MM.1S (cell line): ENCODE measurements around the gene MGARP.
"Not testable (repeated sequence)": the region's sequence is repeated elsewhere in the genome, so short reads cannot be mapped to it uniquely, and the experiment has no call there.

ENCODE experiments used
- DNase-seq: peaks from one replicate; pipeline ENCODE4 v3.0.0-alpha.2; 2015
- H2AFZ ChIP-seq: fragments of 300-600 bp; sonication (generic); 2 replicates; pipeline ENCODE4 v1.6.0; 2016; ENCODE audit warnings: antibody characterized with exemption, low read length
- H3F3A ChIP-seq: fragments of 300-600 bp; sonication (generic); 2 replicates; pipeline ENCODE4 v1.6.1; 2016; ENCODE audit warnings: mild to moderate bottlenecking, antibody characterized with exemption, low read length, moderate library complexity, mixed read lengths; ENCODE audit not compliant: insufficient read depth
- H3K27ac ChIP-seq: fragments of 300-600 bp; sonication (generic); 2 replicates; pipeline ENCODE4 v1.5.1; 2016; ENCODE audit warnings: mild to moderate bottlenecking, low read length
- H3K27me3 ChIP-seq: fragments of 300-600 bp; sonication (generic); replicated peaks from 2 replicates; pipeline ENCODE4 v1.6.0; 2016; ENCODE audit warnings: low read length; ENCODE audit not compliant: insufficient read depth
- H3K36me3 ChIP-seq: fragments of 300-600 bp; sonication (generic); replicated peaks from 2 replicates; pipeline ENCODE4 v1.6.1; 2016; ENCODE audit warnings: mild to moderate bottlenecking, low read length, mixed read lengths; ENCODE audit not compliant: insufficient read depth
- H3K4me1 ChIP-seq: fragments of 300-600 bp; sonication (generic); 2 replicates; pipeline ENCODE4 v1.6.1; 2016; ENCODE audit warnings: low read length, mixed read lengths
- H3K4me2 ChIP-seq: fragments of 300-600 bp; sonication (generic); 2 replicates; pipeline ENCODE4 v1.6.0; 2016; ENCODE audit warnings: low read depth, low read length
- H3K4me3 ChIP-seq: fragments of 300-600 bp; sonication (generic); 2 replicates; pipeline ENCODE4 v1.5.1; 2016; ENCODE audit warnings: low read length, mixed read lengths
- H3K79me2 ChIP-seq: fragments of 300-600 bp; sonication (generic); 2 replicates; pipeline ENCODE4 v1.6.1; 2016; ENCODE audit warnings: mixed run types, low read length, mixed read lengths
- H3K9ac ChIP-seq: fragments of 300-600 bp; sonication (generic); 2 replicates; pipeline ENCODE4 v1.6.1; 2016; ENCODE audit warnings: low read length, mixed read lengths
- H3K9me2 ChIP-seq: fragments of 300-600 bp; sonication (generic); replicated peaks from 2 replicates; pipeline ENCODE4 v1.6.1; 2016; ENCODE audit warnings: mild to moderate bottlenecking, low read length, mixed read lengths; ENCODE audit not compliant: insufficient read depth
- H3K9me3 ChIP-seq: fragments of 300-600 bp; sonication (generic); replicated peaks from 2 replicates; pipeline ENCODE4 v1.6.1; 2016; ENCODE audit warnings: mild to moderate bottlenecking, low read length, mixed read lengths; ENCODE audit not compliant: insufficient read depth
- H4K20me1 ChIP-seq: fragments of 300-600 bp; sonication (generic); 2 replicates; pipeline ENCODE4 v1.6.1; 2016; ENCODE audit warnings: mild to moderate bottlenecking, low read length, moderate library complexity, mixed read lengths; ENCODE audit not compliant: insufficient read depth
- EZH2 ChIP-seq: fragments of 300-600 bp; sonication (generic); optimal IDR thresholded peaks from 2 replicates; pipeline ENCODE3; 2017; ENCODE audit warnings: low read depth, mild to moderate bottlenecking, antibody characterized with exemption, low read length, mixed read lengths
- EZH2phosphoT487 ChIP-seq: fragments of 300-600 bp; sonication (generic); IDR thresholded peaks from 2 replicates; pipeline ENCODE4 v1.6.1; 2018; ENCODE audit warnings: antibody characterized with exemption, low read length
- TF ChIP-seq, protein P1 (sequence below): fragments of 300-600 bp; sonication (generic); IDR thresholded peaks from 2 replicates; pipeline ENCODE4 v1.5.1; 2016; ENCODE audit warnings: antibody characterized with exemption, low read length, mixed read lengths

Gene MGARP

GRCh38 chr4:139279760-139280620 is at the start of gene MGARP:
Gene MGARP (minus strand): TSS chr4:139280225. CDS start chr4:139280158, 67 bp downstream.
- Histone ChIP-seq H3K4me3 (peak within 1 kb of the TSS; percentile 56), H4K20me1 (no peaks in the 10 kb centered on the region), H3K4me2 (peak within 1 kb of the TSS; percentile 89), H2AFZ (peak within 1 kb of the TSS; percentile 67), H3K9me3 (no peaks in the 10 kb centered on the region), H3K79me2 (no peaks in the 10 kb centered on the region), H3K4me1 (peaks cover 7% of the 10 kb centered on the region), H3K9me2 (no peaks in the 10 kb centered on the region), H3K9ac (peak within 1 kb of the TSS; percentile 24; the same call in 1 of the 2 replicates), H3F3A (no peaks in the 10 kb centered on the region), H3K36me3 (no peaks in the 10 kb centered on the region), H3K27me3 (no peaks in the 10 kb centered on the region), H3K27ac (no peak within 1 kb of the TSS)
- TF ChIP-seq, protein P1, sequence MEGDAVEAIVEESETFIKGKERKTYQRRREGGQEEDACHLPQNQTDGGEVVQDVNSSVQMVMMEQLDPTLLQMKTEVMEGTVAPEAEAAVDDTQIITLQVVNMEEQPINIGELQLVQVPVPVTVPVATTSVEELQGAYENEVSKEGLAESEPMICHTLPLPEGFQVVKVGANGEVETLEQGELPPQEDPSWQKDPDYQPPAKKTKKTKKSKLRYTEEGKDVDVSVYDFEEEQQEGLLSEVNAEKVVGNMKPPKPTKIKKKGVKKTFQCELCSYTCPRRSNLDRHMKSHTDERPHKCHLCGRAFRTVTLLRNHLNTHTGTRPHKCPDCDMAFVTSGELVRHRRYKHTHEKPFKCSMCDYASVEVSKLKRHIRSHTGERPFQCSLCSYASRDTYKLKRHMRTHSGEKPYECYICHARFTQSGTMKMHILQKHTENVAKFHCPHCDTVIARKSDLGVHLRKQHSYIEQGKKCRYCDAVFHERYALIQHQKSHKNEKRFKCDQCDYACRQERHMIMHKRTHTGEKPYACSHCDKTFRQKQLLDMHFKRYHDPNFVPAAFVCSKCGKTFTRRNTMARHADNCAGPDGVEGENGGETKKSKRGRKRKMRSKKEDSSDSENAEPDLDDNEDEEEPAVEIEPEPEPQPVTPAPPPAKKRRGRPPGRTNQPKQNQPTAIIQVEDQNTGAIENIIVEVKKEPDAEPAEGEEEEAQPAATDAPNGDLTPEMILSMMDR, result no peak
- TF ChIP-seq EZH2phosphoT487, result no peak
- TF ChIP-seq EZH2, result no peak
- peak; percentile 39 for DNase-seq

DNA sequence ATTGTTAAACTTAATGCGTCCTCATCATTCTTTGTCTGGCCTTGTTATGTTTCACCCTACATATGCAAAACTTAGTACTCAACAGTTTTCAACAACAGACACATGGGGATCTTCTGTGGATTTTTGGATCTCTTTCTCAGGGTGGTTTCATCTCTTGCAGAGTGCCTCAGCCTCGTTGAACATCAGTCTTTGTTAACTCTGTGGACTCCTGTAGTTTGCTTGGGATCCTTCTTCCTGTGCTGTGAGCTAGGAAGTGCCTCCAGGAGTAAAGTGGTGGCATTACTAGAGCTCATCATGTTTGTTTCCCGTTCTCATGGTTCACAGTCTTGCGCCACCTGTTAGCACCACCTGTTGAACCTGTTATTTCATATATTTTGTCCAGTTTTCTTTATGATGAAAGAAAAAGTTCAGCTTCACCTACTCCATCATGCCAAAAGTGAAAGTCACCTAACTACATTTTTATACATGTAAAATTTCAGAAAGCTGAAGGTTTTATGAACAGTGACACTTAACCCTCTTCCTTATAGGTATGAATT is 49.7 kb upstream of the MGARP start:
- no peaks in the 10 kb centered on the region; the same call in none of the 2 replicates for H3K36me3 ChIP-seq
- H3K9me2 ChIP-seq, result no peaks in the 10 kb centered on the region
- no peak for DNase-seq
- H3K79me2 ChIP-seq, result peaks cover 100% of the 10 kb centered on the region
- no peaks in the 10 kb centered on the region for H3K27me3 ChIP-seq
- H3K4me3 ChIP-seq, result no peak overlapping the region
- H3K4me1 ChIP-seq, result 0 out of 2 replicates have a peak, but pooled peaks cover 3% of the 10 kb centered on the region
- H2AFZ ChIP-seq, result no peak overlapping the region
- H4K20me1 ChIP-seq, result peaks cover 43% of the 10 kb centered on the region
- TF ChIP-seq EZH2, result no peak
- no peak for TF ChIP-seq EZH2phosphoT487
- TF ChIP-seq, protein P1, result no peak
- no peaks in the 10 kb centered on the region for H3K9me3 ChIP-seq
- no peak overlapping the region for H3K9ac ChIP-seq
- no peaks in the 10 kb centered on the region for H3F3A ChIP-seq
- H3K27ac ChIP-seq, result no peak overlapping the region
- no peak overlapping the region for H3K4me2 ChIP-seq

DNA sequence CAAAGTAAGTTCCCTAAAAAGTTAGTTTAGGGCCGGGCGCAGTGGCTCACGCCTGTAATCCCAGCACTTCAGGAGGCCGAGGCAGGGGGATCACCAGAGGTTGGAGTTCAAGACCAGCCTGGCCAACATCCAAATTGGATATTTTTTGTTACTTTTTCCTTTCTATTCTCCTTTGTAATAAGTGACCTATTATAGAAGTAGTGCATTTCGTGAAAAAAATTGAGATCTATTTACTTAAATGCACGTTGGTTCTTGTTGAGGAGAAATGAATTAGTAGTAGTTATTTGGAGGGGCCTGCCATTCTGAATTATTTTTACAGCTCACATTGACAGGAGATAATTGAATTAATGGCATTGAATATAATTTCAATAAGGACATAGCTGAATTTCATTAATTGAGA is 44.6 kb upstream of the MGARP start:
- TF ChIP-seq EZH2phosphoT487 (no peak), EZH2 (no peak)
- TF ChIP-seq, protein P1, result no peak
- H3K79me2 ChIP-seq, result peaks cover 100% of the 10 kb centered on the region
- H3K9ac ChIP-seq, result no peak overlapping the region
- H3K9me2 ChIP-seq, result no peaks in the 10 kb centered on the region
- no peak overlapping the region for H3K4me2 ChIP-seq
- DNase-seq, result no peak
- peaks cover 9% of the 10 kb centered on the region for H3K4me1 ChIP-seq
- H3F3A ChIP-seq, result peaks cover 6% of the 10 kb centered on the region
- H3K36me3 ChIP-seq, result no peaks in the 10 kb centered on the region; the same call in 1 of the 2 replicates
- H3K27ac ChIP-seq, result no peak overlapping the region
- H3K4me3 ChIP-seq, result no peak overlapping the region
- no peaks in the 10 kb centered on the region for H3K27me3 ChIP-seq
- no peak overlapping the region for H2AFZ ChIP-seq
- peaks cover 31% of the 10 kb centered on the region; the same call in 1 of the 2 replicates for H4K20me1 ChIP-seq
- no peaks in the 10 kb centered on the region for H3K9me3 ChIP-seq

GRCh38 chr4:139322541-139322940 is 42.5 kb upstream of the MGARP start:
- H3K4me2 ChIP-seq, DNase-seq, H3K9me2 ChIP-seq, H3K9ac ChIP-seq, H3K36me3 ChIP-seq, H3K27me3 ChIP-seq, H3K27ac ChIP-seq, H3K4me3 ChIP-seq, H3K9me3 ChIP-seq, H2AFZ ChIP-seq: not testable (repeated sequence)
- Histone ChIP-seq H3K79me2 (peaks cover 100% of the 10 kb centered on the region), H4K20me1 (peaks cover 26% of the 10 kb centered on the region; the same call in 1 of the 2 replicates), H3F3A (peaks cover 12% of the 10 kb centered on the region), H3K4me1 (peaks cover 12% of the 10 kb centered on the region)

- Histone ChIP-seq H3K79me2 (peaks cover 100% of the 10 kb centered on the region), H3F3A (peaks cover 12% of the 10 kb centered on the region), H4K20me1 (peaks cover 26% of the 10 kb centered on the region; the same call in 1 of the 2 replicates), H3K4me1 (peaks cover 12% of the 10 kb centered on the region)
- not testable (repeated sequence) for H3K27ac ChIP-seq, H3K36me3 ChIP-seq, H3K4me2 ChIP-seq, H3K9me2 ChIP-seq, H3K9ac ChIP-seq, H3K4me3 ChIP-seq, H3K27me3 ChIP-seq, H2AFZ ChIP-seq, H3K9me3 ChIP-seq, DNase-seq
Observed at GRCh38 chr4:139322070-139322469, 42.0 kb upstream of the MGARP start.
